ENCODE results near the gene PDZD2.

GRCh38 chr5:32130865-32131264 is 491.9 kb downstream of the PDZD2 start:
- TF ChIP-seq CTCF (IDR thresholded peaks at IDR 0.05) (no peak), POLR2A (IDR thresholded peaks at IDR 0.05) (no peak)
